Keratinocyte (primary cell): ENCODE measurements around the gene WNT1. TPM values are rescaled to one million over a fixed set of nuclear protein-coding genes. Genes with fewer than 3 reads are reported as not detected.

Experiments
- DNase-seq: peaks from one replicate; pipeline ENCODE4 v3.0.0-alpha.2; 2011; ENCODE audit warnings: low read depth, missing footprints, low spot score
- FAIRE-seq: peaks from 2 replicates; lab custom pipeline; 2011; peaks lifted over from hg19 to GRCh38; lab: Jason Lieb, UNC
- H2AFZ ChIP-seq: 2 replicates; pipeline ENCODE4 v1.6.0; 2012; ENCODE audit warnings: low read length, control low read depth, inconsistent platforms; ENCODE audit not compliant: control insufficient read depth
- H3K27ac ChIP-seq: 2 replicates; pipeline ENCODE4 v1.5.1; 2011; ENCODE audit warnings: low read length; ENCODE audit not compliant: control insufficient read depth, insufficient read depth
- H3K27me3 ChIP-seq: 3 replicates; pipeline ENCODE4 v1.6.0; 2011; ENCODE audit warnings: low read length; ENCODE audit not compliant: control insufficient read depth, insufficient read depth; ENCODE audit errors: extremely low read depth
- H3K36me3 ChIP-seq, 2 experiments: 2 replicates in 1 of 2; 3 replicates in 1 of 2; pipeline ENCODE4 v1.5.1; 2011; ENCODE audit warnings: low read length in 2 of 2, mild to moderate bottlenecking in 1 of 2; ENCODE audit not compliant: control insufficient read depth in 2 of 2, insufficient read depth in 2 of 2; ENCODE audit errors: extremely low read depth in 1 of 2
- H3K4me1 ChIP-seq: 3 replicates; pipeline ENCODE4 v1.5.1; 2011; ENCODE audit warnings: low read length; ENCODE audit not compliant: control insufficient read depth, insufficient read depth; ENCODE audit errors: extremely low read depth
- H3K4me2 ChIP-seq: 3 replicates; pipeline ENCODE4 v1.6.0; 2011; ENCODE audit warnings: low read depth, low read length; ENCODE audit not compliant: control insufficient read depth, insufficient read depth; ENCODE audit errors: extremely low read depth
- H3K4me3 ChIP-seq, 3 experiments: fragments of 200-600 bp in 1 of 3; sonication (generic) in 1 of 3; 2 replicates in 2 of 3; 3 replicates in 1 of 3; pipeline ENCODE4 v1.5.1; 2011 to 2016; ENCODE audit warnings: low read length in 3 of 3, mild to moderate bottlenecking in 3 of 3, control low read depth in 2 of 3, inconsistent platforms in 1 of 3, low read depth in 1 of 3, mixed read lengths in 1 of 3, mixed run types in 1 of 3, moderate library complexity in 1 of 3; ENCODE audit not compliant: control insufficient read depth in 2 of 3, insufficient read depth in 2 of 3; ENCODE audit errors: extremely low read depth in 1 of 3
- H3K79me2 ChIP-seq: 2 replicates; pipeline ENCODE4 v1.6.0; 2012; ENCODE audit warnings: low read length; ENCODE audit not compliant: control insufficient read depth, insufficient read depth
- H3K9ac ChIP-seq: 3 replicates; pipeline ENCODE4 v1.6.0; 2011; ENCODE audit warnings: low read length; ENCODE audit not compliant: control insufficient read depth, insufficient read depth; ENCODE audit errors: extremely low read depth
- H3K9me1 ChIP-seq: 3 replicates; pipeline ENCODE4 v1.6.0; 2011; ENCODE audit warnings: low read length; ENCODE audit not compliant: control insufficient read depth, insufficient read depth; ENCODE audit errors: extremely low read depth
- H3K9me3 ChIP-seq: 2 replicates; pipeline ENCODE4 v1.5.1; 2012; ENCODE audit warnings: low read depth, low read length; ENCODE audit not compliant: control insufficient read depth
- H4K20me1 ChIP-seq: 3 replicates; pipeline ENCODE4 v1.6.0; 2011; ENCODE audit warnings: low read length; ENCODE audit not compliant: control insufficient read depth, insufficient read depth; ENCODE audit errors: extremely low read depth
- CTCF ChIP-seq, 3 experiments: IDR thresholded peaks in 1 of 3; conservative IDR thresholded peaks in 1 of 3; optimal IDR thresholded peaks in 1 of 3; 2 replicates in 2 of 3; 3 replicates in 1 of 3; pipeline versions ENCODE3 to v1.5.1; 2011; ENCODE audit warnings: low read length in 3 of 3, mild to moderate bottlenecking in 3 of 3, moderate library complexity in 2 of 3, control low read depth in 1 of 3, inconsistent platforms in 1 of 3; ENCODE audit not compliant: insufficient read depth in 2 of 3; ENCODE audit errors: extremely low read depth in 1 of 3
- EZH2 ChIP-seq: IDR thresholded peaks from one replicate; pipeline ENCODE4 v1.6.1; 2012; ENCODE audit warnings: inconsistent platforms, mild to moderate bottlenecking, low read length, moderate library complexity
- dilution Hi-C: fragments of 300-500 bp; cut with MboI; formaldehyde crosslinking; loops from one replicate; pipeline ENCODE4 v1.7.0; 2020; ENCODE audit warnings: low sequenced_read_pairs; ENCODE audit not compliant: extremely low pct_ligation_motif_present
- polyA plus RNA-seq, 5 experiments: library from polyadenylated mRNA; depleted of rRNA in 3 of 5; stranded (reverse) in 3 of 5; stranded (forward) in 1 of 5; unstranded in 1 of 5; fragments of >200 nt; gene quantifications; 1 replicate in 1 of 5; 2 replicates in 3 of 5; 3 replicates in 1 of 5; pipeline versions ENCODE4 v1.2.1 to v1.2.3, GENCODE V29; 2011 to 2012; ENCODE audit warnings: missing spikeins in 2 of 5, low read depth in 1 of 5, low replicate concordance in 1 of 5

The WNT1 gene
- polyA plus RNA-seq, 1 donor (not counting 4 experiments of a cell fraction or from before 2014, with no cell fraction given): not detected

DNA sequence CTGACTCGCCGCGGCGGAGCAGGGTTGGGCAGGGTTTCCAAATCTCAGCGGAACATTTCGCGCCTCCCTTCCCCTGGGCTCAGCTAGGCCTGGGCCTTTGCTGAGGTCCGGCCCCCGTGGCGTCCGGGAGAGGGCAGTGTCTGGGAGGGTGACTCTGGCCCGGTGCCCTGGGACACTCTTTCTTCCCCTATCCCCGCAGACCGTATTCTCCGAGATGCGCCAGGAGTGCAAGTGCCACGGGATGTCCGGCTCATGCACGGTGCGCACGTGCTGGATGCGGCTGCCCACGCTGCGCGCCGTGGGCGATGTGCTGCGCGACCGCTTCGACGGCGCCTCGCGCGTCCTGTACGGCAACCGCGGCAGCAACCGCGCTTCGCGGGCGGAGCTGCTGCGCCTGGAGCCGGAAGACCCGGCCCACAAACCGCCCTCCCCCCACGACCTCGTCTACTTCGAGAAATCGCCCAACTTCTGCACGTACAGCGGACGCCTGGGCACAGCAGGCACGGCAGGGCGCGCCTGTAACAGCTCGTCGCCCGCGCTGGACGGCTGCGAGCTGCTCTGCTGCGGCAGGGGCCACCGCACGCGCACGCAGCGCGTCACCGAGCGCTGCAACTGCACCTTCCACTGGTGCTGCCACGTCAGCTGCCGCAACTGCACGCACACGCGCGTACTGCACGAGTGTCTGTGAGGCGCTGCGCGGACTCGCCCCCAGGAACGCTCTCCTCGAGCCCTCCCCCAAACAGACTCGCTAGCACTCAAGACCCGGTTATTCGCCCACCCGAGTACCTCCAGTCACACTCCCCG lies 3.0 kb downstream of the WNT1 start:
- H3K4me1 ChIP-seq: peaks cover 18% of the 10 kb centered on the region
- H3K9me3 ChIP-seq: no peaks in the 10 kb centered on the region
- peaks cover 93% of the 10 kb centered on the region for H3K27me3 ChIP-seq
- H3K79me2 ChIP-seq: no peaks in the 10 kb centered on the region
- H3K4me3 ChIP-seq: peak overlapping the region in 2 of 3 experiments; percentile 6 to 57
- H3K9me1 ChIP-seq: no peaks in the 10 kb centered on the region
- peak; percentile 72 for TF ChIP-seq EZH2
- no peak for TF ChIP-seq CTCF (optimal IDR thresholded peaks at IDR 0.05 in 1 of 3, IDR thresholded peaks at IDR 0.05 in 1 of 3, conservative IDR thresholded peaks at IDR 0.05 in 1 of 3; ENCODE audit: extremely low read depth in 1 of 3, insufficient read depth in 2 of 3, low read length in 3 of 3)
- H3K9ac ChIP-seq: no peak overlapping the region
- FAIRE-seq (no peak), DNase-seq (no peak)
- peak overlapping the region; percentile 13 for H2AFZ ChIP-seq
- dilution Hi-C loops: no loop called here
- H3K27ac ChIP-seq: no peak overlapping the region
- H4K20me1 ChIP-seq: no peaks in the 10 kb centered on the region
- peak overlapping the region; percentile 78 for H3K4me2 ChIP-seq
- H3K36me3 ChIP-seq: no peaks in the 10 kb centered on the region

GRCh38 chr12:48981757-48982157 lies 3.6 kb downstream of the WNT1 start:
- no peak for TF ChIP-seq CTCF (optimal IDR thresholded peaks at IDR 0.05 in 1 of 3, IDR thresholded peaks at IDR 0.05 in 1 of 3, conservative IDR thresholded peaks at IDR 0.05 in 1 of 3; ENCODE audit: extremely low read depth in 1 of 3, insufficient read depth in 2 of 3, low read length in 3 of 3)
- no peak for TF ChIP-seq EZH2
- no peak overlapping the region for H3K4me2 ChIP-seq
- no peaks in the 10 kb centered on the region for H3K79me2 ChIP-seq
- peaks cover 18% of the 10 kb centered on the region for H3K4me1 ChIP-seq
- H3K9me1 ChIP-seq: no peaks in the 10 kb centered on the region
- no peaks in the 10 kb centered on the region for H3K36me3 ChIP-seq
- no peak for DNase-seq
- no peaks in the 10 kb centered on the region for H3K9me3 ChIP-seq
- H4K20me1 ChIP-seq: no peaks in the 10 kb centered on the region
- H3K9ac ChIP-seq: no peak overlapping the region
- peaks cover 96% of the 10 kb centered on the region for H3K27me3 ChIP-seq
- dilution Hi-C loops: no loop called here
- no peak overlapping the region for H2AFZ ChIP-seq
- H3K27ac ChIP-seq: no peak overlapping the region
- no peak overlapping the region for H3K4me3 ChIP-seq
- FAIRE-seq: no peak
